GM12873 (cell line): ENCODE data around the gene NUCKS1.

Experiments used
- CTCF ChIP-seq: IDR thresholded peaks from 2 replicates; pipeline ENCODE4 v1.5.1; 2012; ENCODE audit warnings: low read depth, mild to moderate bottlenecking, moderate library complexity, low read length, control low read depth; ENCODE audit not compliant: insufficient read depth; ENCODE audit errors: missing control alignments

The NUCKS1 gene

DNA sequence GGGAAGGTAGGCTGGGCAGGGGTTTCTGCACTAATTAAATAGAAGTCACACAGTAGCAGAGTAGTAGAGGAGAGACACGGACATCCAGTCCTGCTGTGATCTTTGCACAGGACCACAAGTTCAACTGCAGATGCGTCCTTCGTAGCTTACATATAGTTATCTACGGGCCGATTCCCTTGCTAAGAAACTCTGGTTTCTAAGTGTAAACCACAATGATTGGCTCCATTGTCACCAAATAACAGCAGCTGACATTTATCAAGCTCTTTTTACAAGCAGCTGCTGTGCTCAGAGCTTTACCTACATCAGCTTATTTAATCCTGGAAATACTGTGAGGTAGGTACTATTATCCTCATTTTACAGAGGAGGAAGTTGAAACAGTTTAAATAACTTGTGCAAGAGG, 72.8 kb downstream of the NUCKS1 start:
- no peak for TF ChIP-seq CTCF

DNA sequence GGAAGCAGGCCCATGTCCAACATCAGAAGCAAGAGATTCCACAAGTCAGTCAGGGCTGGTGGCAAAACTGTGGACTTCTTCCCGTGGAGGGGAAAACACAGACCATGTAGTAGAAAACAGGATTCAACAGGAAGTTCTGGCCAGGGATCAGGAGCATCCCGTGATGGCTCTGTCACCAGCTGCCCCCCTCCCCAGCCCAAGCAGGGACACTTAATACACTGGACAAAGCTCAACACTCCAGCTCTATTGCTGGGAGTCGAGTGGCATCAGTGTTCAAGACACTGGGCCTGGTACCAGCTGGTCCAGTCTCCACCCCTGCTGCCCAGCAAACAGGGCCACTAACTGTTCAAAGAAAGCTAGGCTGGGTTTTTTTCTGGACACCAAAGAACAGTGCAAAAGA, 73.4 kb downstream of the NUCKS1 start:
- TF ChIP-seq CTCF, result no peak

DNA sequence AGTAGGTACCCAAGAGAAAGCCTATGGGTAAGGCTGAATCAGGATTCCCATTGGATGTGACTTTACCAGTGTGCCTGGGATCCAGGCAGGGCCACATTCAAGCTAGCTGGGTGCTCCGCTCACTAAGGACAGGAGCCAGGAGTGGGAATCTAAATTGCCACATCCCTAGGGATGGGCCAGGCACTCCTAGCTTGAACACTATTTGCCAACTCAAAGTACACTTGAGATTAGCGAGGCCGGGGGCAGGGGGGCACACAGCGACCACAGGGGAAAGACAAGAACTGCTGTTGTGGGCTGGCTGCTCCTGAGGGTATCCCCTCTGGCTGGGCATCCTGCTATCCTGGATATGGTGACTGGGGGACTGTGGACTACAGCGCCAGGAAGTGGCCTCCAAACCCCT, 74.0 kb downstream of the NUCKS1 start:
- TF ChIP-seq CTCF, result no peak

- TF ChIP-seq CTCF, result no peak
These were observed 74.7 kb downstream of the NUCKS1 start for GRCh38 chr1:205675247-205675646.

DNA sequence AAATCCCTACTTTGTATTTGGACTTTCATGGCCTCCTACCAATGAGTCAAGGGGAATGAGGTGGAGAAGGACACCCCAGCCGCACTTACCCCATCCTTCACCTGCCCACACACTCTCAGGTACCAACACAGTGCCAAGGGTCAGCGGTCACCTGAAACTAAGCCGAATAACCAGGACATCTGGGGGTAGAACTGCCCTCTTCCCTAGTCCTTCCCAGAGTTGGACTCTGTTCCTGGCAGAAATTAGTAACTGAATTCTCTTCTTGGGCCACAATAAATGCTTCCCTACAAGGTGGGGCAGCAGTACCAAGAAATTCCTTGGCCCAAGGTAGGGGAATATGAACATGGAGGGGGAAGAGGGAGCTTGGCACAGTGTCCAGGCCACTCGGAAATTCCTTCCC, 77.0 kb downstream of the NUCKS1 start:
- no peak for TF ChIP-seq CTCF

GRCh38 chr1:205672395-205672889, 77.5 kb downstream of the NUCKS1 start:
- TF ChIP-seq CTCF, result no peak

GRCh38 chr1:205670611-205671430, 79.2 kb downstream of the NUCKS1 start:
- no peak for TF ChIP-seq CTCF
